Left colon (tissue), 2 donors: ENCODE data around the gene SCRN2. TPM values are rescaled to one million over a fixed set of nuclear protein-coding genes. Genes with fewer than 3 reads are reported as not detected.

ENCODE experiments used
- ATAC-seq: fragments of 200-7000 bp; cut with Tn5 transposase; one replicate; pipeline ENCODE4 v1.9.1; 2020; ENCODE audit warnings: mild to moderate bottlenecking, moderate library complexity
- DNase-seq, 2 donors: peaks; one replicate each; pipeline ENCODE4 v3.0.0-alpha.2; 2020
- intact Hi-C, 2 donors: fragments of 100-400 bp; cut with DNase I in 1 of 2; cut with micrococcal nuclease in 1 of 2; formaldehyde crosslinking; loops; one replicate each; pipeline versions ENCODE4 v1.11.2 to v1.14.0; 2022; cut with DNase I, micrococcal nuclease
- long read RNA-seq: library from polyadenylated mRNA; unstranded; transcript quantifications from one replicate; pipeline ENCODE4 v2.0.0, GENCODE V29; 2021
- total RNA-seq, 2 donors: library from RNA; stranded (reverse); fragmentation: NEBNext Ultra II Directional; extraction: Animal tissue kit (Norgen Biotek cat#: 25700); gene quantifications; one replicate each; pipeline ENCODE4 v1.2.1, GENCODE V29; 2021
- donor health status: DM: no; HTN: no; CAD: no.
- donor health status: DM: yes; HTN: yes; CAD: no.

The SCRN2 gene
- total RNA-seq: 10 to 100 TPM; 51.0 to 53.7 TPM
- long read RNA-seq, transcript SCRN2-201 (8 exons, 1,548 nt): major isoform, 72 of 143 reads
- long read RNA-seq, transcript SCRN2-212 (7 exons, 1,745 nt): minor isoform, 7 of 143 reads
- long read RNA-seq, transcript SCRN2-202 (7 exons, 1,779 nt): minor isoform, 14 of 143 reads
- long read RNA-seq, partial matches to known transcripts: 20 of 143 reads
- long read RNA-seq, other reads (novel, unspliced or antisense): 28 of 143 reads

DNA sequence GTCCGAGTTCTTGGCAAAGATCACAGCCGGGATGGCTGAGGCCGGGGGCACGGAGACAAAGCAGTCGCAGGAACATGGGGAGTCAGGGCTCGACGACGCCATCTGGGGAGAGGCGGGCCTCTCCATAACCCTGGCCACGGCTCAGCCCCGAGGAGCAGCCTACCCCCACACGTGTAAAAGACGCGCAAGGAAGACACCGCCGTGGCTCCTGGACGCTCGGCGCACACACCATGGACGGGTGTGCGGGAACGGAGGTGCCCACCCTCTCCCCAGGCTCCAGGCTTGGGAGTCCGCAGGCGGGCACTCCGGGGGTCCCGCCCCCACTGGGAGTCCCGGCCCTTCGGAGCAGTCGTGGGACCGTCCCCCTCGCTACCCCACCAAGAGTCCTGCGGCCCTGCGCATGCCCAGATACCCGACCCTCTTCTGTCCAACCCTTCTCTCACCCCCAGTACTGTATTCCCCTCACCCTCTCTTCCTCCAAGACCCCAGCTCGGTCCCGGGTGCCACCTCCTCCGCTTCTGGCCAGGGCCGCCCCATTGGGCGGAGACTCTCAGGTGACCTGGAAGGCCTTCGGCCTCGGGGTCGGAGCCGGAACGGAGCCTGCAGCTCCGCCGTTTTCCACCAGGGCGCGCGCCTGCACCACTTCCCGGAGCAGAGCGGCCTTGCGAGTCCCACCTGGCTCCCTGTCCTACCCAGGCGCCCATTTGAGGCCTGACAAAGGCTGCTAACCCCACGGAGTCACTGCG is at the start of gene SCRN2:
TSS of gene SCRN2 (minus strand) at position 532 of the 746 bp plus-strand sequence. CDS start at position 102, 430 bp downstream.
- intact Hi-C loops: loop anchor here (5.0 to 10.0 kb wide), 2 partner anchors 46 to 104 kb away; partner anchors contain the start of gene PNPO (in 1 of the 2)
- peak; percentile 84 for ATAC-seq
- peak; percentile 89 to 93 for DNase-seq

DNA sequence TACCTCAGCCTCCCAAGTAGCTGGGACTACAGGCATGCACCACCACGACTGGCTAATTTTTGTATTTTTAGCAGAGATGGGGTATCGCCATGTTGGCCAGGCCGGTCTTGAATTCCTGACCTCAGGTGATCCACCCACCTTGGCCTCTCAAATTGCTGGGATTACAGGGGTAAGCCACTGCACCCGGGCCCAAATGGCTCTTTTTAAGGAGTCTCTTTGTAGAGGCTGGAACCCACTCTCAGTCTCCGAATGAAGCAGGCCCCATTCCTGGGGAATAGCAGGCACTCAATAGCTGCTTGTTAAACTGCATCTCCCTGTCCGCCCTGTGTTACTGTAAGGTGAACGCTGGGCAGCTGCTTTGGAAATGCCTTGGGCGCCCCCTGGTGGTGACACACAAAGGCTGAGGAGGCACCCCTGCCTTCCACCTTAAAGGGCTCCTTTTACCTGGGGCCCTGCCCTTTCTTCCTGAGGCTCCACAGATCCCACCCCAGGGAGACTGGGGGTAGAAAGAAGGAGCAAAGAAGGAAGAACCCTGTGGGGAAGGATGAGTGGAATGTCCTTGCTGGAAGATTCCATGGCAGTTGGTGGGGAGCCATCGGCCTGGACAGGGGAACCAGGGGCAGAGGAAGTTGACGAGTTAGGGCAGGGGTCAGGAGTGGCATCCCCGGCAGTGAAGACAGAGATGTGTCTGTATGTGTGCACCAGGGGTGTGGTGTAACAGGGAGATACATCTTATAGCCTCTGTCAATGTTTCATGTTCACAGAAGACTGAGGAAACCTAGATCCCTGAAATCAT is 48.9 kb upstream of the SCRN2 start:
- peak; percentile 84 to 96 for DNase-seq
- peak; percentile 64 for ATAC-seq
- intact Hi-C loops: loop anchor here (2.0 to 5.0 kb wide), 2 partner anchors 47 to 48 kb away; partner anchors contain the start of gene SCRN2 (in 1 of the 2)

DNA sequence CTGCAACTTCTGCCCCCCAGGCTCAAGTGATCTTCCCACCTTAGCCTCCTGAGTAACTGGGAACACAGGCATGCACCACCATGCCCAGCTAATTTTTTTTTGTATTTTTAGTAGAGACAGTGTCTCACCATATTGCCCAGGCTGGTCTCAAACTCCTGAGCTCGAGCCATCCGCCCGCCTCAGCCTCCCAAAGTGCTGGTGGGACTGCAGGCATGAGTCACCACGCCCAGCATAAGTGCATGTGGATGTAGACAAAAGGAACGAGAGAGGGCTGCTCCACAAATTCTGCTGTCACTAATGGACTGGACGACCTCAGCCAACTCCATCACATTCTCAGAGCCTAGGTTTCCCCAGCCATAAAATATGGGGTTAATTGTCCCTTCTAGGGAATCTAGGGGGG is 47.2 kb upstream of the SCRN2 start:
- intact Hi-C loops: loop anchor here in 1 of 2 donors (5.0 kb wide), 1 partner anchor 46 kb away; the partner anchor contains the start of gene SCRN2

DNA sequence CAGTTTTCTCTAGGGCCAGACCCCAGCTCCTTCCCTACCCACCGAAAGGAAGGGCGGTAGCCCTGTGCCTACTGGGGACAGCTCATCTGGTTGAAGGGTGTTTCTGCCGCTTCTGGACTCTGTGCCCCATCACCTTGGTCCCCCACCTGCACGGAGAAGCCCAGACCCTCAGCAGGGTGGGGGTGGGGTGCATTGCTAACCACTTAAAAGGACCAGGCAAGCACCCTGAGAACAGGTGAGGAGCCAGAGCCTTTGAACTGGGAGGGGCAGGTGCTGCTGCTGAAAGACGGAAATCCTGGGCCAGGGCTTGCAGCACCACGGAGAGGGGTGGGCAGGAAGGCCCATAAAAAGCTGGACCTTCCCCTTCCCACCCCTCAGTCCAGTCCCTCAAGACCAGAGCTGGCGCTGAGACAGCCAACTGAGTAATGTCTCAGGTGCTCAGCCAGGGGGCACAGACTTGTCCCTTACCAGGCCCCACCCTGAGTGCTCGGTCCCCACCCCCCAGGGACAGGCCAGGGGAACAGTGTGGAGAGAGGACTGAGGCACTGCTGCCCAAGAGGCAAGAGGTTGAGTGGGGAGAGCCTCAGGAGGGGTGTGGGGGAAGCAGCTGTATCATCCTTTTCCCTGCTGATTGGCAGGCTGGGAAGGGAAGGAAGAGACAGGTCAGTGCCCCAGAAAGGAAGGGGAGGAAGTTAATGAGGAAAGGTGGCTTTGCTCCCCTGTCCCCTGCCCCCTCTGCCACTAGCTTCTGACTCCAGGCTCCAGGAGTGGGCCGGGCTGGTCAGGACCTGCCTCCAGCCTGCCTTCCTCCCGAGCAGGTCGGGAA is 44.0 kb upstream of the SCRN2 start:
- intact Hi-C loops: loop anchor here in 1 of 2 donors (5.0 kb wide), 1 partner anchor 43 kb away; the partner anchor contains the start of gene SCRN2
- peak; percentile 74 for ATAC-seq
- DNase-seq: peak; percentile 61 to 85

More for the DNA sequence above, 47.2 kb upstream of the SCRN2 start:
- DNase-seq (no peak), ATAC-seq (no peak)

DNA sequence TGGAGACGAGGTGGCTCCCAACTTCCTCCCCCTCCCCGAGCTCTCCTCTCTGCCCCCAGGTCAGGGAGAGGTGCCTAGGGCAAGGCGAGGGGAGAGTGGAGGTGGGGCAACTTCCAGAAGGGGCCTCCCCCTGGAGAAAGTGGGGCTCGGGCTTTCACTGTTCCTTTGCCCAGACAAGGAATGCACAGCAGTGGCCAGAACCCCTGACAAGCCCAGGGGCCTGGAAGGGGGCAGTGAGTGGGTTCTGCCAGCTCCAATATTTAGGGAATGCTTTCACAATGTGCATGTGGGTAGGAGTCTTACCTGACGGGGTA is 43.3 kb upstream of the SCRN2 start:
- intact Hi-C loops: no loop called here
- ATAC-seq: peak; percentile 63
- DNase-seq: no peak

DNA sequence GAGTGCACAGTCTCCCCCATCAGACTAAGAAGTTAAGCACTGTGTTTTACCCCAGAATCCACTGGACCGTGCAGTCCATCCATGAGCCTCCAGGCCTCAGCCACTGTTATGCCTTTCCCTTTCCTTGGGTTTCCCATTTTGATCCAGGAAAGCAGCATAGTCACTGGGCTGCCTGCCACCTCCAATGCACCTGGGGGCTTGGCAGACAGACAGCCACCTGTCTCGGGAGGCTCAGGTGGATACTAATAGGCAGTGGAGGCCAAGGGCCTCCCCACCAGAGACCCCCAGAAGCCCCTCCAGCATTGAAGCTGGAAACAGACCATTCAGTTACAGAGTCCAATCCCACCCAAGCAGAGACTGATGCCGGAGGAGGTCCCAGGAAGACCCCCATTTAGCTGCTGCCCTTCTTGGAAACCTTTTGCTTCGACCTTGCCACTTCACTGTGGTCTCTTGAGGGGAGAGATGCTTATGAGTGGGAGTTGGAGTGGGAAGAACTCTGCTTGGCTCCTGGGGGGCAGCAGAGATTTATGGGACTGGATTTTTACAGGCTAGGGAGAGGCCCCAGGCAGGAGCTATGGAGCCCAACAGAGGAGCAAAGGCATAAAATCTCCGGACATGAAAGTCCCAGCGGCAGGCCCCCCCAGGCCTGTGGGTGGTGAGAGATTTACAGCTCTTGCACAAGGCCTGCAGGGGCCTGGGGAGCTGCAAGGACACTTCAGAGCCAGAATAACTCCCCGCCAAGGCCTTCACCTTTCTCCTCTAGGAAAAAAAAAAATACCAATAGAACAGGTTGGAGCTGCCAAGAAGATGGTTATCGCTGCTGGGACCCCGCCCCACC is 42.7 kb upstream of the SCRN2 start:
- DNase-seq (peak; percentile 63 to 78), ATAC-seq (no peak)
- intact Hi-C loops: no loop called here

DNA sequence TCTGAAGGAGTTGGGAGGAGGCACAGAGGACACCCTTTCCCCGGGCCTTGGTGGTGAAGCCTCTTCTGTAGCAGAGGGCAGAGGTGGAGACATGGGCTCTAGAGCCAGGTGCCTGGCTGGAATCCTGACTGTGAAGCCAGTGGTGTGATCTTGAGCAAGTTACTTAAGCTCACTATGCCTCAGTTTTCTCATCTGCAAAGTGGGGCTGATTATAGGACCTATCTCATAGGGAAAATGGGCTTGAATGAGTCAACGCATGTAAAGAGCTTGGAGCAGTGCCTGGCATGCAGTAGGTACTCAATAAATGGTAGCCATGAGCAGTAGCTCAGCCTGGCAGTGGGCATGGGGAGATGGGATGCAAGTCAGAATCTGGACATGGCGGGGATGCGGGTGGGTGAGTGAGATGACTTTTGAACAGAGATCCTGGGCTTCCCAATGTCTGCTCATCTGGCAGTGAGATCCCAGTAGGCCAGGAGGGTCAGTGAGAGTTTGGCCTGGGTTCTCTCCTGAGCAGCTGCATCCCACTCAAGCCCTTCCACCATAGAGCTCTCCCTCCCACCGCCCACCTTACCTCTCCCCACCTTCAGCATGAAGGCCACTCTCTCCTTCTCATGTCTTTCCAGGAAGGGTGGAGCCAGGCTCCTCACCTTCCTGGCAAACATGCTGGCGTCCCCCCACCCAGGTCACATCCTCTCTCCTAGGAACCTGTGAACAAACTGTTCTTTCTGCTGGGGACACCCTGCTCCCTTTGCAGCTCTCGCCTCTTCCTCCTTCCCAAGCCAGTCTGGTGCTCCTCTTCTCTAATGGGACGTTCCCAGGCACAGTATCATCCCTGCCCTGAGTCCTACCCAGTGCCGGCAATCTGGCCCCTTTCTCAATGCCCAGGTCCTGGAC is 41.9 kb upstream of the SCRN2 start:
- ATAC-seq: no peak
- DNase-seq: no peak

DNA sequence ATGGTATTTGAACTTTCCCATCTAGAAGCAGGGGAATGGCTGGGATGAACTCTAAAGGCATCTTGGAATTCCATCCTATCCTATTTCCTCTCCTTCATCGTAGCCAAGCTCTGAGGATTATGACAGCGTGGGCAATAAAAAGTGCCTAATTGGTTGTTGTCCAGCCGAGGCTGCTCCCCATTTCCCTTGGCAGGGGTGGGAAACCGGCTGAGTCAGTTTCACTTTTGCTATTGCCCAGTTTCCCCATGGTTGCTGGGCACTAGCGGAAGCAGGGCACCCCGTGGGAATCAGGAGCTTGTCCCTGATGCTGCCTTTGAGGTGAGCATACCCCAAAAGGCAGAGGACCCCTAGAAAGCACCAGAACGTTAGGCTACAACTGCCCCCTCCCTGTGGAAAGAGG is 41.2 kb upstream of the SCRN2 start:
- DNase-seq: peak; percentile 54 to 81
- intact Hi-C loops: no loop called here
- ATAC-seq: peak; percentile 49

More for the DNA sequence above, 41.9 kb upstream of the SCRN2 start:
- intact Hi-C loops: no loop called here

DNA sequence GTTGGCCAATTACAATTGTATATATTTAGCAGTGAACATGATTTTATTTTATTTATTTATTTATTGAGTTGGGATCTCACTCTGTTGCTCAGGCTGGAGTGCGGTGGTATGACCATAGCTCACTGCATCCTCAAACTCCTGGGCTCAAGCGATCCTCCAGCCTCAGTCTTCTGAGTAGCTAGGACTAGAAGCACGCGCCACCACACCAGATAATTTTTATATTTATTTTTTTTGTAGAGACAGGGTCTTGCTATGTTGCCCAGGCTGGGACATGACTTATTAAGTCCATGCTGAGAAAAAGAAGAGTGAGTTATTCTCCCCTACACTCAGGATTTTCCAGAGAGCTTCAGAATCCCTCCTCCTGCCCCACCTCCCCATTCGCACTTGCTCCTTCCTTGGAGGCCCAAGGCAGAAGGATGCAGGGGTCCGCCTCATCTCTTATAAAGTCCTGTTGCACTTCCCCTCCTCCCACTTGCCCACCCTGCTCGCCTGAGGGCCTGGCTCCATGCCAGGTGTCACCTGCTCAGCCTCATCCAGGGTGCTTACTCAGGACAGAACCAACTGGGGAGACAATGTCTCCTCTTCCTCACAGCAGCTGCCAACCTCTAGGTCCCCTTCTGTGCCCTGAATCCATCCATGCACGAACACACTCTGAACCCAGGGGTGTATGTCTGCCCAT is 38.8 kb upstream of the SCRN2 start:
- intact Hi-C loops: no loop called here
- ATAC-seq: no peak
- no peak for DNase-seq

DNA sequence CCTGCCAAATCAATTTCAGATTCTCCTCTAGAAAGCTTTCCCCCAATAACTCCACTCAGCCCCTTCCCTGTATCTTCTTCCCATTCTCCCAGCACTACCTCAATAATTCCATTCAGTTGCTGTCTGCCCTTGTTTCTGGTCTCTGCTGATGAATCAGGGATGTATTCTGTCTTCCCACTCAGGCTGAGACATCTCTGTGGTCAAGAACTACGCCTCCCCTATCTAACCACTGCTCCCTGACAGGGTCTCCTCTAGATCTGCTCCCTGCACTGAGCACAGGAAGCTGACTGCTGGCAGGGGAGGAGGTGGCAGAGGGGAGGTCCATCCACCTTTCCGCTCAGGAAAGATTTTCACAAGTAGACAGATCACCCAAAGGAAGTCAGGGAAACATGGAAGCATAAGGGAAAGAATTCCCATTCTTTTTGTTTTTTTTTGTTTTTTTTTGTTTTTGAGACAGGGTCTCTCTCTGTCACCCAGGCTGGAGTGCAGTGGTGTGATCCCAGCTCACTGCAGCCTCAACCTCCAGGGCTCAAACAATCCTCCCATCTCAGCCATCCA is 38.0 kb upstream of the SCRN2 start:
- no peak for DNase-seq
- no peak for ATAC-seq
- intact Hi-C loops: no loop called here

DNA sequence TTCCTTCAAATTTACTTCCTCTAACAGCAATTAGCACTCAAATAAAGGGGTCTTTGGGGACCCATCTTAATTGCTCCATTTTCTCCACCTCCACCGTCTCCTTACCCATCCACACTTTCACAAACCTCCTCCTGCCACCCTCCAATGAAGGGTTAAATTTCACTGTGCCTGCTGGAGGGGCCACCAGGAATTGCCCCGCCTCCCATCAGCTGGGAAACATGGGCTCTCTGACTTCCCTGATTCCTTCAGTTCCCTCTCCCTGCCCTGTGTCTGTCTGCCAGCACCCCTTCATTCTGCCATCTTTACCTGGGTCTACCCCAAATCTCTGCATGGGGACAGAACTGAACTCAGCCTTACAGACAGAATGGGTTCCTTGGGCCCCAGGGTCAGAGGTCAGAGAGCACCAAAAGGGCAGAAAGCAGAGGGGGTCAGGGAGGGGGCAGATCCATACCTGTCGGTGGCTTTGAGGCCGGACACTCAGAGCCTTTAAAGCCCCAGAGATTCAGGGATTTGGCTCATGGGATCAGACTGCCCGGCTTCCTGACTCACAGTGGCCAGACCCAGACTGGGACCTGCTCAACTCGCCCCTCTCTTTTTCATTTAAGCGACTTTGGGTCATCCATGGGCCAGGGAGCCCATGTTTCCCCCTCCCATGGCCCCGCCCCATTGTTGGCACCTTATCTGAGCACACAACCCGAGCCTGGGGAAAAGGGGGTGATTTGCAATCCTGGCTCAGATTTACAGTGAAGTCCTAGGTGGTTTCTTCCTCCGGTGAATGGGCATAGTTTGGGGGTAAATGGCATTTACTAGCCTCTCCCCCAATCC is 37.3 kb upstream of the SCRN2 start:
- intact Hi-C loops: no loop called here
- DNase-seq (no peak), ATAC-seq (no peak)

DNA sequence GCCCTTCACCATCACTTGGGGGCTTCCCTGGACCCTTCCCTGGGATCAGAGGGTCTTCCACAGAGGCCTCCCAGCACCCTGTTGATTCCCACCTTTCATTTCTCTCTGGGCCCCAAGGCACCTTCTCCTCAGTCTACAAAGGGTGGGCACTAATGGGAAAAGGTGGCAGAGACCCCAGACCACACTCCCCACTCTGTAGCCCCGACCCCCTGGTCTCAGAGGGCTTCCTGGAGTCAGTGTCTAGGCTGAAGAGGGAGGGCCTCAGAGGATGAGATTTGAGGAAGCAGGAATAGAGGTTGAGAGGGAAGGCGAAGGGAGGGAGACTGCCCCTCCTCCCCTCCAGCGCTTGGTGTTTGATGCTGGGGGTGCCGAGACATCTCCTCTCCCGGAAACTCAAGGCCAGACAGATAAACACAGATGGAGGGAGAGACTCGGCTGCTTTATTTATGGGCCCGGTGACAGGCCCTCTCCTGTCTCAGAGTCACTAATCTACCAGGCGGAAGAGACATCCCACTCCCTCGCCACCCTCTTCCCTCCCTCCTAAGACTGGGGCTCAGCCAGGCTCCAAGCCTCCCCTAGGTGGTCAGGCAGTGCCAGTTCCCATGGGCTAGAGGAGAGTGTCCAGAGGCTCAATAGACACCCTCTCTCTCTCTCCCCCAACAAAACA is 36.4 kb upstream of the SCRN2 start:
- intact Hi-C loops: no loop called here

DNA sequence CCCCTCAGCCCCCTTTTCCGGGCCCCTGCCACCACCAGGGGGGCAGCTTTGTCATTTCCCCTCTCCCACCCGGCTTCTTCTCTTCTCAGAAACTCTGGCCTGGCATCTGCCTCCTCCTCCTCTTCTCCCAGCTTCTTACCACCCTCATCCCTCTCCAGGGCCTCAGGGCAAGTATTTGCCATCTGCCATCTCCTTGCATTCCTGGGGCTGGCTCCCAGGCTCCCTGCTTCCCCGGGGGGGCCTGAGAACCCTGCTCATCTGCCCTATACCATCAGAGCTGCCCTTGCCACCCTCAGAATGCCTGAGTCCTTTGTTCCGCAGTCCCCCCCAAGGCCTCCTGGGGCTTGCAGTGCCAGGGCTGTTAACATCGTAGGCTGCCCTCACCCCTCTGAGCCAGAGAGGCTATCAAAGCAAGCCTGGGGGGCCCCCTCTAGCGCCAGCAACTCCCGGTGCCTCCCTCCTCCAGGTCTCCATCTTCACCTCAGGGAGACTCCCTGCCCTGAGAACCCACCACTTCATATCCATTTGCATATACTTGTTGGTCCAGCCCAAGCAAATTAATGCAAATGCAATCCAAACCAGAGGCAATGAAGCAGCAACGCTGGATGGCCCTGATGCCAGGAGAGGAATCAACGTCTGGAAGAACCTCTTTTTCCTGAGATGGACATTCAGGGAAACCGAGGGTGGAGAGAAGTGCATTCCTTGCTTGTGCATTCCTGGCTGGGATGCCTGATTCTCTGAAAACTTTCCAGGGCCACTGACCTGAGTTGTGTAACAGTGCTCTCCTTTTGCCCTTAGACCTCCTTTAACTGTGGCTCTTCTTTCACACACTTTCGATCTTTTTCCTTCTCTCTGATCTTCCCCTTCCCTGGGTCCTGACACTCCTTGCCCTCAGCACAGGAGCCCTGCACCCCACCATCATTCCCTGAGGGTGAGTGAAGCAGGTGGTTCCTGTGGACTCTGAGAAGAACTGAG is 34.2 kb upstream of the SCRN2 start:
- ATAC-seq (no peak), DNase-seq (no peak)
- intact Hi-C loops: no loop called here

More for the DNA sequence above, 36.4 kb upstream of the SCRN2 start:
- no peak for DNase-seq
- ATAC-seq: no peak
